Right cardiac atrium (tissue), 5 donors: Measurements from ENCODE around the gene ANXA2. TPM values are rescaled to one million over a fixed set of nuclear protein-coding genes. Genes with fewer than 3 reads are reported as not detected.

Experiments used
- ATAC-seq, 2 donors: fragments of 200-7000 bp; cut with Tn5 transposase; one replicate each; pipeline versions ENCODE4 v1.8.0 to v1.9.1; 2020; ENCODE audit warnings: moderate library complexity in 2 of 2, mild to moderate bottlenecking in 1 of 2
- DNase-seq, 3 donors: peaks; one replicate each; pipeline ENCODE4 v3.0.0-alpha.2; 2020
- H3K27ac ChIP-seq: one replicate; pipeline ENCODE4 v1.5.1; 2013; ENCODE audit warnings: mild to moderate bottlenecking, low read length, control low read depth, moderate library complexity
- H3K27me3 ChIP-seq: one replicate; pipeline ENCODE4 v1.6.1; 2013; ENCODE audit not compliant: control insufficient read depth, insufficient read depth
- H3K4me1 ChIP-seq: one replicate; pipeline ENCODE4 v1.6.1; 2013; ENCODE audit warnings: low read length; ENCODE audit not compliant: control insufficient read depth, insufficient read depth
- H3K4me3 ChIP-seq: one replicate; pipeline ENCODE4 v1.5.1; 2013; ENCODE audit warnings: low read length, control low read depth
- H3K9me3 ChIP-seq: one replicate; pipeline ENCODE4 v1.6.1; 2013; ENCODE audit warnings: low read length; ENCODE audit not compliant: control insufficient read depth
- WGBS: extraction: QIAGEN DNeasy Blood & Tissue Kit; methylation state at CpG from one replicate; pipeline ENCODE4 v1.1.7; 2013; 5-methylcytosine and 5-hydroxymethylcytosine counted together
- intact Hi-C, 4 donors: fragments of 100-400 bp; cut with DNase I; formaldehyde crosslinking; loops; one replicate each; pipeline versions ENCODE4 v1.11.0 to v1.14.0; 2022 to 2023
- polyA plus RNA-seq: library from polyadenylated mRNA; stranded (reverse); fragments of 200-250 nt; gene quantifications from one replicate; pipeline ENCODE4 v1.2.3, GENCODE V29; 2013
- total RNA-seq, 4 donors: library from RNA; stranded (reverse); fragmentation: NEBNext Ultra II Directional; extraction: Animal tissue kit (Norgen Biotek cat#: 25700); gene quantifications; one replicate each; pipeline ENCODE4 v1.2.1, GENCODE V29; 2021
- donor health status: healthy with polysubstance abuse.
- donor health status: DM: no; HTN: yes; CAD: no.
- donor health status: DM: no; HTN: no; CAD: no.
- donor health status: DM: no; HTN: yes; CAD: no; lungs with severe emphysema.
- donor health status: DM: yes; HTN: yes; CAD: no.

The ANXA2 gene
- total and polyA plus RNA-seq, 5 donors, result 126 to 293 (median 240) TPM

DNA sequence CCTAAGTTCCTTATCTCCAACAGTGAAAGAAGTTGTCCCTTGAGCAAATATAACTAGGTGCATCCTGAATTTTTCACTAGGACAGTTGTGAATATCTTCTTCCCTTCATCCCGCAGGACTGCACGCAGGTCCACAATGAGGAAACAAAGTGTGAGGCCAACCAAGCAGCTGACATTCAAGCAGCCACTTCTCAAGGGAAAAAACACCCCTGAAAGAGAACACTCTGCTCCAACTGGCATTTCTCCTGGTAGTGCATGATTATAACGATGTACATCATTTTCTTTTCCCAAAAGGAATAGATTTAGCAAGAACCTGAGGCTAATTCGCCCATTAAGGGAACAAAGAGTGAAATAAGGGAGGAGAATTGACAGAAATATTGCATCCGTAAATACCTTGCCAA is 74.5 kb downstream of the ANXA2 start:
- H3K9me3 ChIP-seq, result no peaks in the 10 kb centered on the region
- no peak for ATAC-seq
- H3K27me3 ChIP-seq, result no peaks in the 10 kb centered on the region
- H3K4me1 ChIP-seq, result no peaks in the 10 kb centered on the region
- no peak overlapping the region for H3K4me3 ChIP-seq
- no peak overlapping the region for H3K27ac ChIP-seq
- whole genome bisulfite sequencing, result 75% methylated on average over 5 of the region's 5 CpGs
- intact Hi-C loops, result loop anchor here in 2 of 4 donors (10.0 kb wide), 2 partner anchors 589 to 599 kb away; no protein-coding TSS in a partner anchor
- DNase-seq, result no peak

DNA sequence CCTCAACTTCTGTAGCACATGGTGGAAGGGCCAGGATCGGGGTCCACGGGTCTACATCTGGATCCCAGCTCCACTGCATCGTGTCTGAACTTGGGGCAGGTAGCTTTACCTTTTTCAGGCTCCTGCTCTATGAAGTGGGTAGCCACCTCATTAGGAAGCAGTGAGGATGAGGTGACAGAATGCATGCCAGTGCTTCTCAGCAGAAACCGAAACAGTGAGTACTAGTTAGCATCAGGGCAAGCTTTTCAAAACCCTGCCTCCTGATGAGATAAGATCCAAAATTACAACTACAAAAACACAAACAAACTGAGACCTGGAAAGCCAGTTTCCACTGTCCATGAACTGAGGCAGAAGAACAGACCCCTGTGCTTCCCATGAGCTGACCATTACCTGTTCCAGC is 77.4 kb downstream of the ANXA2 start:
- Histone ChIP-seq H3K4me3 (no peak overlapping the region), H3K27me3 (no peaks in the 10 kb centered on the region), H3K27ac (no peak overlapping the region), H3K4me1 (no peaks in the 10 kb centered on the region), H3K9me3 (no peaks in the 10 kb centered on the region)
- WGBS, result 88% methylated on average over 4 of the region's 4 CpGs
- ATAC-seq (no peak), DNase-seq (no peak)
- intact Hi-C loops, result loop anchor here in 2 of 4 donors (10.0 kb wide), 2 partner anchors 586 to 596 kb away; no protein-coding TSS in a partner anchor

DNA sequence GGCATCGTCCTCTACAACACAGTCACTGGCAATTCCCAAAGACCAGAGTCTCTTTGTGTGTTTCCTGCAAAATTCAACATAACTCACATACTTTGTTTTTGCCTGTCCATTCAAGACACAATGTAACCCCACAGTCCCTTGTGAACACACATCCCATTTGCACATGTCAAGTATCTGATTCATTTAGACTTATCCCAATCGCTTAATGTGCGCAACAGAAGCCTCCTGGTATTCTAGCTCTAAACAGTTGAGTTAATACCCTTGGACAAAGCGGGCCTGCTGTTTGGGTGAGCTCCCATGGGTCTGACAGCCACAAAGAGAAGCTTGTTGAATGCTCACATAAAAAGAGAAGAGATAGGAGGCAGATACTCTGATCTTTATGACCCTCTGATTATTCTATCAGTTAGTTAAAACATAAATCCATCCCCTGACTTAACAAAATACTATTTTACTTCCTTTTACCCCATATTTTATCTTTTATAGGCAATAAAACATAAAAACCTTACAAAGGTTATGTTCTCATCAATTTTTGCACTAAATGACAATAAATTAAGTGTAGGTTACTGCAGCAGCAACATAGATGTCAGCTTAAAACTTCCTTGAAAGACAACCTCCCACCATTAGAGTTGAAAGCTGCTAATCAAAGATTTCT is 79.4 kb downstream of the ANXA2 start:
- no peak overlapping the region for H3K27ac ChIP-seq
- H3K4me3 ChIP-seq, result no peak overlapping the region
- H3K9me3 ChIP-seq, result no peaks in the 10 kb centered on the region
- no peak for DNase-seq
- no peak for ATAC-seq
- WGBS, result 89% methylated on average over 4 of the region's 4 CpGs
- intact Hi-C loops, result loop anchor here in 2 of 4 donors (10.0 kb wide), 2 partner anchors 594 to 624 kb away; no protein-coding TSS in a partner anchor
- H3K4me1 ChIP-seq, result no peaks in the 10 kb centered on the region
- H3K27me3 ChIP-seq, result no peaks in the 10 kb centered on the region

DNA sequence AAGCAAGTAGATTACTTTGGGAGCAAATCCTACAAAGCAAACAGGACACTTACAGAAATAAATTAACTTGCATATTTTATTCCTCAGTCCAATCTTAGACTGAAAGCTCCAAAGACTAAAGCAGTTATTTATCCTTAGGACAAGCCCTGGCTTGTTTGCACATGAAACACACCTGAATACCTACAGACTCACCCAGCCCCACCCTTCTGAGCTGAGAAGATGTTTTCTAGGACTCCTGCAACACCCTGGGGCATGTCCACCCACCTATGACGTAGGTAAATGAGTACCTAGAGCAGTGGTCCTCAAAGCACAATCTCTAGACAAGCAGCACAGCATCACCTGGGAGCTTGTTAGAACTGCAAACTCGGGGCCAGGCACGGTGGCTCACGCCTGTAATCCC is 80.8 kb downstream of the ANXA2 start:
- H3K4me3 ChIP-seq, result no peak overlapping the region
- no peak overlapping the region for H3K27ac ChIP-seq
- WGBS, result 93% methylated on average over 4 of the region's 4 CpGs
- H3K4me1 ChIP-seq, result no peaks in the 10 kb centered on the region
- no peaks in the 10 kb centered on the region for H3K9me3 ChIP-seq
- ATAC-seq, result no peak
- DNase-seq, result no peak
- intact Hi-C loops, result loop anchor here in 2 of 4 donors (10.0 kb wide), 2 partner anchors 592 to 622 kb away; no protein-coding TSS in a partner anchor
- H3K27me3 ChIP-seq, result no peaks in the 10 kb centered on the region

DNA sequence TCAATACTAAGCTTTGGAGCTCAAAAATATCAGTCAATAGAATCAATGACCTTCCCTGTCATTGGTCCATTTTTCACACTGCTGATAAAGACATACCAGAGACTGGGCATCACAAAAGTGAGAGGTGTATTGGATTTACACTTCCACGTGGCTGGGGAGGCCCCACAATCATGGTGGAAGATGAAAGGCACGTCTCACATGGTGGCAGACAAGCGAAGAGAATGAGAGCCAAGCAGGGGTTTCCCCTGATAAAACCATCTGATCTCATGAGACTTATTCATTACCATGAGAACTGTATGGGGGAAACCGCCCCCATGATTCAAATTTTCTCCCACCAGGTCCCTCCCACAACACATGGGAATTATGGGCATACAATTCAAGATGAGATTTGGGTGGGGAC is 81.9 kb downstream of the ANXA2 start:
- H3K27ac ChIP-seq, result no peak overlapping the region
- no peaks in the 10 kb centered on the region for H3K4me1 ChIP-seq
- H3K9me3 ChIP-seq, result no peaks in the 10 kb centered on the region
- 66% methylated on average over 4 of the region's 4 CpGs for whole genome bisulfite sequencing
- intact Hi-C loops, result loop anchor here in 2 of 4 donors (10.0 kb wide), 2 partner anchors 591 to 621 kb away; no protein-coding TSS in a partner anchor
- no peak for ATAC-seq
- no peak for DNase-seq
- no peaks in the 10 kb centered on the region for H3K27me3 ChIP-seq
- H3K4me3 ChIP-seq, result no peak overlapping the region

DNA sequence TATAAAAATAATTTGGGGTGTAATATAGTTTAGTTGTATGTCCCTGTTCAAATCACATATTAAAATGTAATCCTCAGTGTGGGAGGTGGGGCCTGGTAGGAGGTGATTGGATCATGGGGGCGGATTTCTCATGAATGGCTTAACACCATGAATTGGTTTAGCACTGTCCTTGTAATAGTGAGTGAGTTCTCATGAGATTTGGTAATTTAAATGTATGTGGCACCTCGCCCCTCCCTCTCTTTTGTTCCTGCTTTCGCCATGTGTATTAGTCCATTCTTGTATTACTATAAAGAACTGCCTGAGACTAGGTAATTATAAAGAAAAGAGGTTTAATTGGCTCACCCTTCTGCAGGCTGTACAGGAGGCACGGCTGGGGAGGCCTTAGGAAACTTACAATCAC is 83.9 kb downstream of the ANXA2 start:
- no peaks in the 10 kb centered on the region for H3K4me1 ChIP-seq
- no peak overlapping the region for H3K4me3 ChIP-seq
- H3K27me3 ChIP-seq, result no peaks in the 10 kb centered on the region
- ATAC-seq (no peak), DNase-seq (no peak)
- intact Hi-C loops, result loop anchor here in 2 of 4 donors (10.0 kb wide), 2 partner anchors 589 to 619 kb away; no protein-coding TSS in a partner anchor
- H3K9me3 ChIP-seq, result no peaks in the 10 kb centered on the region
- 86% methylated on average over 4 of the region's 4 CpGs for WGBS
- no peak overlapping the region for H3K27ac ChIP-seq

DNA sequence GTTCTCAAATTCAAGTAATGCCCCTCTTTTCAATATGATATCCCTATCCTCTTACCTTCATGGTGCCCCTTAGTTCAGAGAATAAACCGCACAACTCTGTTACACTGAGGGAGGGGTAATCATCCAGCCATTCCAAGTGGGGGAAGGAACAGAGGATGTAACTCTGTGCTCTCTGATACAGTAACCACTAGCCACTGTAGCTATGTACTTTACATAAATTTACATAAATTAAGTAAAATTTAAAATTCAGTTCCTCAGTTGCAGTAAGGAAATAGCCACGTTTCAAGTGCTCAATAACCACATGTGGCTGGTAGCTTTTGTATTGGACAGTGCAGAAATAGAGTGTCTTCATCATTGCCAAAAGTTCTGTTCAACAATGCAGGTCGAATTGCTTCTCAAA is 90.8 kb downstream of the ANXA2 start:
- Histone ChIP-seq H3K4me1 (no peaks in the 10 kb centered on the region), H3K27ac (no peak overlapping the region), H3K9me3 (no peaks in the 10 kb centered on the region), H3K4me3 (no peak overlapping the region), H3K27me3 (peaks cover 2% of the 10 kb centered on the region)
- 54% methylated on average over 3 of the region's 3 CpGs for WGBS
- no peak for ATAC-seq
- DNase-seq, result no peak
- intact Hi-C loops, result no loop called here

DNA sequence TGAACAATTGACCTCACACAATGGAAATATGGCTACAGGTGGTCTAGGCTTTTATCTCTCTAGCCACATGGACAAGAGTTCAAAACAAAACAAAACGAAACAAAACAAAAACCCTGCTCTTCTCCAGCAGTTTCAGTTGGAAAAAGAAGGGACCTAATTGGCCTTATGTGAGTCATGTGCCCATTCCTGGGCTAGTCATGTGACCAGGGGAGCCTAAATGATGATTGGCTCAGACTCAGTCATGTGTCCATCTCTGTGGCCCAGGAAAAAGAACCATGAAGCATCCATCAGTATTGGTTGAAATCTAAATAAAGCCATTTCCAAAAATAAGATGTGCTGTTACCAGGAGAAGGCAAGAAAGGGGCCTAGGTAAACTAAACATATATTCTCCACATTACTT is 96.8 kb downstream of the ANXA2 start:
- no peaks in the 10 kb centered on the region for H3K9me3 ChIP-seq
- no peak overlapping the region for H3K4me3 ChIP-seq
- no peak for ATAC-seq
- H3K4me1 ChIP-seq, result no peaks in the 10 kb centered on the region
- peaks cover 2% of the 10 kb centered on the region for H3K27me3 ChIP-seq
- intact Hi-C loops, result no loop called here
- no peak overlapping the region for H3K27ac ChIP-seq
- no peak for DNase-seq
- 85% methylated on average over 1 of the region's 1 CpG for WGBS

DNA sequence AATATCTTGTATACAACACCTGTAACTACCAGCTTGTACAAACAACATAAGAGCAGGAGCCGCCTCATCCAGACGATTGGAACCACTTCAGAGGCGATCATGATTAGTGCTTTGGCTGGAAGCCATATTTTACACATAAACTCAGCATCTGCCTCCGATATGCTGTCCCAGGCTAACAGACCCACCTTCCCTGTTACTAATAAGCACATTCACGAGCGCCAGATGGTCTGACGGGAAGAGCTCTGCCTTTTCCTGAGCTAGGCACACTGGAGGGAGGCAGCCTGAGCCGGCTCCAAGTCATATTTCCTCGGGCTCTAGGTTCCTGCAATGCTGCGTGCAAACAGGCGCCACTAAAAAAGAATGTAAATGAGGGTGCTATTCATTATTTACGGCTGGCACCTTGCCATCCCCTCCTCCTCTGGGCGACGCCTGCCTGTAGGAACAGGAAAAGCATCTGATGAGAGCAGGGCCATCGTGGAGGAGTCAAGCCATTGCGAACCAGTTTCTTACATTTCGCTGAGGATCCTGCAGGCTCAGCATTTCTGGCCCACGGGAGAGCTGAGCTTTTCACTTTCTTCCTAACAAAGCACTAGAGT is 98.2 kb downstream of the ANXA2 start:
- ATAC-seq, result peak in 1 of 2 donors; percentile 79
- Histone ChIP-seq H3K9me3 (no peaks in the 10 kb centered on the region), H3K27me3 (peaks cover 2% of the 10 kb centered on the region), H3K27ac (no peak overlapping the region), H3K4me1 (no peaks in the 10 kb centered on the region), H3K4me3 (no peak overlapping the region)
- peak; percentile 17 to 63 (median 33) for DNase-seq
- intact Hi-C loops, result no loop called here
- WGBS, result 36% methylated on average over 18 of the region's 18 CpGs
